IMR-90 (cell line): ENCODE measurements around the gene MOCOS.

ENCODE experiments used
- BHLHE40 ChIP-seq: fragments of 150-350 bp; IDR thresholded peaks from 2 replicates; pipeline ENCODE4 v1.6.1; 2016; ENCODE audit warnings: mild to moderate bottlenecking, low read depth, low read length
- CEBPB ChIP-seq: IDR thresholded peaks from 2 replicates; pipeline ENCODE4 v1.6.1; 2012; ENCODE audit warnings: low read depth, low read length, improper control_type of control experiment
- CHD1 ChIP-seq: IDR thresholded peaks from 2 replicates; pipeline ENCODE4 v1.6.1; 2012; ENCODE audit warnings: low read depth, low read length, improper control_type of control experiment
- CTCF ChIP-seq: conservative IDR thresholded peaks from 2 replicates; pipeline ENCODE4 v1.5.1; 2012; ENCODE audit warnings: mild to moderate bottlenecking, low read depth, low read length, improper control_type of control experiment
- FOS ChIP-seq: fragments of 150-350 bp; IDR thresholded peaks from 2 replicates; pipeline ENCODE4 v1.6.1; 2016; ENCODE audit warnings: low read depth, low read length
- MAFK ChIP-seq: IDR thresholded peaks from 2 replicates; pipeline ENCODE4 v1.6.1; 2012; ENCODE audit warnings: low read depth, low read length, improper control_type of control experiment
- MAZ ChIP-seq: IDR thresholded peaks from 2 replicates; pipeline ENCODE4 v1.6.1; 2012; ENCODE audit warnings: low read depth, mild to moderate bottlenecking, low read length, improper control_type of control experiment, moderate library complexity, borderline replicate concordance
- MXI1 ChIP-seq: IDR thresholded peaks from 2 replicates; pipeline ENCODE4 v1.6.1; 2012; ENCODE audit warnings: low read depth, mild to moderate bottlenecking, low read length, moderate library complexity, borderline replicate concordance
- POLR2A ChIP-seq: IDR thresholded peaks from 2 replicates; pipeline ENCODE4 v1.6.1; 2012; ENCODE audit warnings: mild to moderate bottlenecking, low read depth, low read length
- RAD21 ChIP-seq: IDR thresholded peaks from 2 replicates; pipeline ENCODE4 v1.6.1; 2012; ENCODE audit warnings: low read length, improper control_type of control experiment
- RFX5 ChIP-seq: IDR thresholded peaks from 2 replicates; pipeline ENCODE4 v1.8.0; 2012; ENCODE audit warnings: low read depth, mild to moderate bottlenecking, low read length, moderate library complexity
- SMC3 ChIP-seq: fragments of 150-350 bp; IDR thresholded peaks from 2 replicates; pipeline ENCODE4 v1.6.1; 2016; ENCODE audit warnings: low read depth, mild to moderate bottlenecking, antibody characterized with exemption, low read length, moderate library complexity
- USF2 ChIP-seq: fragments of 150-350 bp; IDR thresholded peaks from 2 replicates; pipeline ENCODE4 v1.6.1; 2017; ENCODE audit warnings: mild to moderate bottlenecking, antibody characterized with exemption, low read length, low read depth

DNA sequence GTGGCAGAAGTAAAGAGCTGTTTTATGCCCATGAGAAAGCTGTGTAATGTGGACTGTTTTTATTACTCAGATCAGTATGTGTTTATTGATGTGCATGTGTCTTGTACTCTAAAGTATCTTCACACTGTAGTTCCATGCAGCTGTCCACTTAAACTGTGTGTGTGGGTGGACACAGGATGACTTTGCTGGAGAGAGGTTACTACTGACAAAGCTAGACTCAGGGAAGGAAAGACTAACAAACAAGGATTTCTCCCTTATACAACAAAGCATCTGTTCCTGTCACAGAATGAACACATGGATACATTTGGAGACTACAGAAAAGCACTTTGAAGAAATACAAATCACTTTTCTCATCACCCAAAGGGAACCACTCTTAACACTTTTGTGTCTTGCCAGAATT lies 120.2 kb downstream of the MOCOS start:
- TF ChIP-seq POLR2A: no peak
- TF ChIP-seq CTCF: no peak
- TF ChIP-seq RAD21: no peak
- TF ChIP-seq CHD1: no peak
- TF ChIP-seq USF2: no peak
- TF ChIP-seq RFX5: peak; percentile 59; the same call in 1 of the 2 replicates
- TF ChIP-seq MAZ: no peak
- TF ChIP-seq MXI1: 0 out of 2 replicates have a peak, but pooled peaks have one; percentile 28
- no peak for TF ChIP-seq BHLHE40
- no peak for TF ChIP-seq MAFK
- TF ChIP-seq CEBPB: no peak
- no peak for TF ChIP-seq SMC3
- TF ChIP-seq FOS: no peak
